Posterior cingulate gyrus (tissue), 11 donors: ENCODE measurements around the gene DTNA.
"Not testable (repeated sequence)": the region's sequence is repeated elsewhere in the genome, so short reads cannot be mapped to it uniquely, and the experiment has no call there.

Experiments used
- DNase-seq, 10 donors: peaks; one replicate each; pipeline versions ENCODE4 v3.0.0 to v3.0.0-alpha.2; 2020 to 2021; ENCODE audit warnings: mixed read lengths in 3 of 10
- intact Hi-C: fragments of 100-400 bp; cut with DNase I; formaldehyde crosslinking; loops from one replicate; pipeline ENCODE4 v1.15.1; 2023

DTNA gene

GRCh38 chr18:34884436-34884835 lies 174.3 kb downstream of the DTNA start:
- intact Hi-C loops: loop anchor here (10.0 kb wide), 1 partner anchor 90 kb away; no protein-coding TSS in a partner anchor
- DNase-seq: no peak

- no peak for DNase-seq
- intact Hi-C loops: loop anchor here (10.0 kb wide), 1 partner anchor 89 kb away; no protein-coding TSS in a partner anchor
These were observed 176.1 kb downstream of the DTNA start for GRCh38 chr18:34886177-34886576.

- no peak for DNase-seq
- intact Hi-C loops: loop anchor here (10.0 kb wide), 1 partner anchor 87 kb away; no protein-coding TSS in a partner anchor
These were observed 177.9 kb downstream of the DTNA start for GRCh38 chr18:34887881-34888580.

- intact Hi-C loops: no loop called here
- no peak for DNase-seq
These were observed 180.5 kb downstream of the DTNA start for GRCh38 chr18:34890486-34891085.

- intact Hi-C loops: no loop called here
- no peak for DNase-seq
These were observed 182.3 kb downstream of the DTNA start for GRCh38 chr18:34892379-34892778.

- intact Hi-C loops: no loop called here
- no peak for DNase-seq
These were observed 183.1 kb downstream of the DTNA start for GRCh38 chr18:34893239-34893638.

- intact Hi-C loops: no loop called here
- no peak for DNase-seq
These were observed 191.2 kb downstream of the DTNA start for GRCh38 chr18:34901299-34901698.

- intact Hi-C loops: no loop called here
- no peak for DNase-seq
These were observed 194.9 kb downstream of the DTNA start for GRCh38 chr18:34904994-34905393.

- DNase-seq, intact Hi-C loops: not testable (repeated sequence)
These were observed 196.9 kb downstream of the DTNA start for GRCh38 chr18:34906985-34907384.

GRCh38 chr18:34909637-34910364 lies 199.7 kb downstream of the DTNA start:
- intact Hi-C loops: loop anchor here (5.0 kb wide), 1 partner anchor 68 kb away; no protein-coding TSS in a partner anchor
- DNase-seq: no peak

GRCh38 chr18:34911081-34911480 lies 201.0 kb downstream of the DTNA start:
- DNase-seq: no peak
- intact Hi-C loops: loop anchor here (5.0 kb wide), 1 partner anchor 66 kb away; no protein-coding TSS in a partner anchor

- intact Hi-C loops: loop anchor here (5.0 kb wide), 1 partner anchor 65 kb away; no protein-coding TSS in a partner anchor
- no peak for DNase-seq
These were observed 201.7 kb downstream of the DTNA start for GRCh38 chr18:34911661-34912384.

- DNase-seq: peak in 8 of 10 donors; percentile 12 to 87 (median 39)
- intact Hi-C loops: loop anchor here (5.0 kb wide), 1 partner anchor 63 kb away; no protein-coding TSS in a partner anchor
These were observed 204.0 kb downstream of the DTNA start for GRCh38 chr18:34913837-34914661.

GRCh38 chr18:34915046-34915445 lies 204.9 kb downstream of the DTNA start:
- no peak for DNase-seq
- intact Hi-C loops: no loop called here

GRCh38 chr18:34916539-34916938 lies 206.4 kb downstream of the DTNA start:
- intact Hi-C loops, DNase-seq: not testable (repeated sequence)

GRCh38 chr18:34918856-34919255 lies 208.8 kb downstream of the DTNA start:
- no peak for DNase-seq
- intact Hi-C loops: no loop called here

- intact Hi-C loops: no loop called here
These were observed 211.1 kb downstream of the DTNA start for GRCh38 chr18:34921226-34921625.

GRCh38 chr18:34921811-34922385 lies 211.8 kb downstream of the DTNA start:
- DNase-seq: no peak
- intact Hi-C loops: no loop called here

More at GRCh38 chr18:34921226-34921625, 211.1 kb downstream of the DTNA start:
- no peak for DNase-seq

GRCh38 chr18:34922594-34922993 lies 212.5 kb downstream of the DTNA start:
- intact Hi-C loops: not testable (repeated sequence)
- peak in 1 of 10 donors; percentile 54 for DNase-seq
